Eye (tissue), 1 donor: Measurements from ENCODE around the gene SLC6A2.

Source experiments
- DNase-seq: peaks from one replicate; pipeline ENCODE4 v3.0.0-alpha.2; 2015

Gene SLC6A2

GRCh38 chr16:55647798-55648197, 8.0 kb upstream of the SLC6A2 start:
- DNase-seq, result no peak

DNA sequence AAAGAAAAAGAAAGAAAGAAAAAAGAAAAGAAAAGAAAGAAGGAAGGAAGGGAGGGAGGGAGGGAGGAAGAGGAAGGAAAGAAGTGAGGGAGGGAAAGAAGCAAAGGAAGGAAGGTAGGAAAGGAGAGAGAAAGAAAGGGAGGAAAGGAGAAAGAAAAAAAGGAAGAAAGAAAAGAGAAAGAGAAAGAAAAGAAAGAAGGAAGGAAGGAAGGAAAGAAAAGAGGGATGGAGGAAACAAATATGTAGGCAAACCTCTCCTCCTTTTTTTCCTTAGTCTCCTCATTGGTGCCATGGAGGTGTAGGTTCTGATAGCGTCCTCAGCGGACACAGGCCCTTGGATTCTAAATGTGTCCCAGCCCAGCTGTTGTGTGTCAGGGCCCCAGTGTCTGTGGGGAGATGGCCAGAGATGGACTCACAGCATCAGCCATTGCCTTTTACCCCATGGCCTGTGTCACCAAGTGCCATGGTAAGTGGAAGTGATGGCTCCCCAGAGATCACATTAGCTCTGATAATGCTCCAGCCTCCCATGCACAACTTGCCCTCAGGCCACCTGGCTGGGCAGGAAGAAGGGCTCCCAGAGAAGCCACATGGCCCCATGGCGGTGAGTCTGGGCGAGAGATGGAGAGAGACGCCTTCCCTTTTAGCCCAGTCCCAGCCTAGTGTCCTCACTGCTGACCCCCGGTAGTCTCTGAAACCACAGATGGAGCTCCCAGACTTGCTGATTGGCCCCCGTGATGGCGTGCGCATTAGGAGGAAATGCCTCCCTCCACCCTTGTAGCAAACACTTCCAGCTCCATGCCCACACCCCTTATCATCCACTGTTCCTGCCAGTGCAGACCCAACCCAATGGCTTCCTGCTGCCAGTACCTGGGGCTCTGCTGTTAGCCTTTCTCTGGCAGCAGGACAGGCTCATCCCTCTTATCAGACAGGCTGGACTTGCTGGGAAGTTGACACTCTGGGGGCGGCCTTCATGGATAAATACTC, 3.7 kb upstream of the SLC6A2 start:
- DNase-seq, result peak; percentile 67

- no peak for DNase-seq
Observed at GRCh38 chr16:55653106-55653505, 2.7 kb upstream of the SLC6A2 start.

DNA sequence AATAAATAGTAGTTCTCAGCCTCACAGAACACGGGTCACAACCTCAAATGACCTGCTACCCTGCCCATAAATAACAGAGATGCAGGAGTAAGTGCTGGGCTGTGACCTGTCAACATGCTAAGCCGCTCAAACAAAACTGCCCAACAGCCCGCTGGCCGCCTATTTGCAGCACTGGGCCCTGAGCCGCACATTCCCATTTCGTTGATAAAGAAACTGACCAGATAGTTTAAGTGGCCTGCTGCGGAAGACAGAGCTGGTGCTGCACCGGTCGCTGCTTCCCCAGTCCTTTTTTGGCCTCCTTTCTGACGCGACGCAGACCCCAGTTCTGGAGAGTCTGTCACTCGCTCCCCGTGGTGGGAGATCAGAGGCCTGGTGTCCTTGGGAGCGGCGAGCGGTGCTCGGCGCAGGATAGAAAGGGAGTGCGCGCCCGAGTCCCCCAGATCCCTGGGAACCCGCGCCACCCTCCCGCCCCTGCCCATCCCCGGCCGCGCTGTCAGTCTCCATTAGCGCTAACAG, 349 bp upstream of the SLC6A2 start:
- no peak for DNase-seq

DNA sequence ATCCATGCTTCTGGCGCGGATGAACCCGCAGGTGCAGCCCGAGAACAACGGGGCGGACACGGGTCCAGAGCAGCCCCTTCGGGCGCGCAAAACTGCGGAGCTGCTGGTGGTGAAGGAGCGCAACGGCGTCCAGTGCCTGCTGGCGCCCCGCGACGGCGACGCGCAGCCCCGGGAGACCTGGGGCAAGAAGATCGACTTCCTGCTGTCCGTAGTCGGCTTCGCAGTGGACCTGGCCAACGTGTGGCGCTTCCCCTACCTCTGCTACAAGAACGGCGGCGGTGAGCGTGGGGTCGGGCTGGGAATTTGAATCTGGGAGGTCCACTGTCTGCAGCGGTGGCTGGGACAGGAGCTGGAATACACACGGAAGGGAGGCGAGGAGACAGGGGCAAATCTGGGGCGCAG, 904 bp downstream of the SLC6A2 start:
- DNase-seq, result no peak

GRCh38 chr16:55657616-55658015, 1.8 kb downstream of the SLC6A2 start:
- no peak for DNase-seq

DNA sequence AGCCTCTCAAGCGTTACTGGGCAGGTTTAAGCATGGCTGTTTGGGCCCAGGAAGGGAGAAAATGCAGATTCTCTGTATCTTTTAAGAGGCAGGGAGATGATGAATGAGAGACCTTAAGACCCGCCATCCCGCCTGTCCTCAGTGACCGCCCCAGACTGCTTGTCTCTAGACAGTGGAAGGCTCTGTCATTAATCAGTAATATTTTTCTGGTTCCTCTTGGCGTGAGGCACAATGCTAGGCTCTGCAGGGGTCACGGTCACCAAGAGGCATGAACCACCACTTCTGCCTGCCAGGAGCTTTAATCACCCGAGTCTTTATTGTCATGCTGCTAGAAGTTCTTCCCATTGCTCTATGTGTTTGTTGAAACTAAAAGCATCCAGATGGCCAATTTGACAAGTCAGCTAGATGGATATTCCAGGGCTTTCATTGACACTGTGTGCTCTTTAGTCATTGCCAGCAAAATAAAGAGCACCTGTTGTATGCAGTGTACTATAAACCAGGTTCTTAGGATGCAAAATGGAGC, 3.2 kb downstream of the SLC6A2 start:
- DNase-seq, result no peak

- no peak for DNase-seq
Observed at GRCh38 chr16:55660026-55660425, 4.2 kb downstream of the SLC6A2 start.

- no peak for DNase-seq
Observed at GRCh38 chr16:55660828-55661227, 5.0 kb downstream of the SLC6A2 start.

GRCh38 chr16:55661941-55662643, 6.3 kb downstream of the SLC6A2 start:
- peak; percentile 66 for DNase-seq

DNA sequence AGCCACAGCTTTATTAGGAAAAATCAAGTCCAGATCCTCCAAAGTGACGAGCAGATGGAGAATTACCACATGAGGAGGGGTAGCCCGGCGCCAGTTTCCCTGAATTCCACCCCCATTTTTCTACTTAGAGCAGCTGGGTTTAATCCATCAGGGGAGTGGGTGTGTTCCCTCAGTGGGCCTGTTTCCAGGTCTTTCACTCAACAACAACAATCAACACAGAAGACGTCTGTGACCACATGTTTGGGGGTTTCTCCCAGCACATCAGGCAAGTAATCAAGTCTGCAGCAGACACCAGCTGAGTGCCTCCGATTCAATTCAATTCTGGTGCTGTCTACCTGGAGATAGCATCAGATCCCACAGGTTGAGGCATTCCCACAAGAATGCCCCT, 6.8 kb downstream of the SLC6A2 start:
- DNase-seq, result peak; percentile 84

GRCh38 chr16:55663225-55663624, 7.4 kb downstream of the SLC6A2 start:
- DNase-seq, result no peak

DNA sequence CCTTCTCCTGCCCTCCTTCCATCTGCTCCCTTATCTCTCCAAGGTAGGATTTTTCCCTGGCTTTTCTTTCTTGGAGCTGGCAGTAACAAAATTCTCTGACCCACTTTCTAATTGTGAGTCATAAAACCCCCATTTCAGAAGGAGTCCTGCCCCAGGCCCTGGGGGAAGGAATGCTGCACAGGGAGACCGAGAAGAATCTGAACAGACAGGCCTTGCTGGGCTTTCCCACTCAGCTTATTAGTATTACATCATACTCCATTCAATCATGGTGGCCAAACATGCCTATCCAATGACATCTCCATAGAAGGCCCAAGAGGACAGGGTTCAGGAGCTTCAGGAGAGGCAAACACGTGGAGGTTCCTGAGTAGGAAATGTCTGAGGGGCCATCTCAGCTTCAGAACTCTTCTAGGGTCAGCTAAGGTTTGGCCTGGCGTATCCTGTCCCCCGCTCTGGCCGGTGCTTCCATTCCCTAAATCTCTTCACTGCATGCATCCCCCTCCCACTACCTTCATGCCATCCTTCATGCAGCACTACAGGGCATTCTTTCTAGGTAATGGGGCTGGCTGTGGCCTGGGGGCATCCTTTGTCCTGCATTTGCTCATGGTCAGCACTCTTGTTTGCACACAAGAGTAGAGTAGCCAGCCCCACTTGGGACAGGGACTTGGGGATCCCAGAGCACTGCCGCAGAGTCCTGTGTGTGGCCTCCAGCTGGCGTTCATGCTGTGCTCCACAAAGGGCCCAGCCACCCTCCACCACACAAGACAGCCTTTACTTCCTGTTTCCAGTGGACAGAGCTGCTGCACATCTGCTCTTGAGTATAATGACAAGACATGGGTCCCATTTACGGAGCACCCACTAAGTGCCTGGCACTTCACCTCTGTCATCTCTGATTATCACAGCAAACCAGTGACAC, 8.2 kb downstream of the SLC6A2 start:
- DNase-seq, result peak; percentile 43

DNA sequence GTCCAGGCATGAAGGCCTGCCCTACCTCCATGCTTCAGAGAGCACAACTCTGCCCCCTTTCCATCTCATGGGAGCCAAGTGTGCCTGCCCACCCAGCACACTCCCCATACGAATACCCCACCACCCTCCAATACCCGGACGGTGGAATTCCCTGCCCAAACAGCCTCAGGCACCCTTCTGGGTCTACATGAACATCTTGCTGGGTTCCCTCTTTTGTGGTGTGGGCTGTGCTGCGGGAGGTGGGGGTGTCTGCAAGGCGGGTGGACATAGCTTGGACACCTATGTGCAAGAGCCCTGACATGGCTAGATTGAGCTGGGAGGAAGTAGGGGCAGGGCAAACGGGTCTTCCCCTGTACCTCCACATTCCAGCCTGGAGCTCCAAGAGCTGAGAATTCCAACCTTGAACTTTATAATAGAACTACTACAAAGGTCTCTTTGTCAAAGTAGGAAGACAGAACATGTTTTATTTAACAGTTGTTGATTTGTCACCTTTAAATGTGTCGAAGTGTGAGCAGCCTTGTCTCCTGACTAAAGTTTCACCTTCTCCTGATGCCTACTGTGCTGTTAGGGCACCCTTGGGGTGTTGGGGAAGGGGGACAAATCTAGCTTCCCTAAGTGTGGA, 9.1 kb downstream of the SLC6A2 start:
- DNase-seq, result no peak

DNA sequence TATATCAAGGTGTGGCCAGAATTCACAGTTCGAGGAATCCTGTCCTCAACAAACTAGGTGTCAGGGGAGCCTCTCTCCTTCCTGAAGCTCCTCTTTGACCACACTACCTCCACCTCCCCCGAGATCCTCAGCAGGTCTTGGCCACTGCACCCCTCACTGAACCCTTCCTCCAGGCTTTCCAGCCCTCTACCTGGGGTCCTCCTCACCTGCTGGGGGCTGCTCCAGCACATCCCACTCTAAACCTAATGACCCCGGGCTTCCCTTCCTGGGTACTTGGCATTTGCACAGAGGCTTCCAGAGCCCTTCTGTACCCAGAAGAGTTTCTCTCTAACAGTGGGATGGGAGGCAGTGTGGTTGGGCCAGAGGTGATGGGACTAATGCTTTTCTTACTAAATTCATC, 9.7 kb downstream of the SLC6A2 start:
- no peak for DNase-seq

GRCh38 chr16:55666012-55666411, 10.2 kb downstream of the SLC6A2 start:
- no peak for DNase-seq

- DNase-seq, result no peak
Observed at GRCh38 chr16:55667753-55668152, 12.0 kb downstream of the SLC6A2 start.

- DNase-seq, result no peak
Observed at GRCh38 chr16:55668340-55669281, 12.8 kb downstream of the SLC6A2 start.

- DNase-seq, result peak; percentile 65
Observed at GRCh38 chr16:55671206-55671973, 15.6 kb downstream of the SLC6A2 start.

DNA sequence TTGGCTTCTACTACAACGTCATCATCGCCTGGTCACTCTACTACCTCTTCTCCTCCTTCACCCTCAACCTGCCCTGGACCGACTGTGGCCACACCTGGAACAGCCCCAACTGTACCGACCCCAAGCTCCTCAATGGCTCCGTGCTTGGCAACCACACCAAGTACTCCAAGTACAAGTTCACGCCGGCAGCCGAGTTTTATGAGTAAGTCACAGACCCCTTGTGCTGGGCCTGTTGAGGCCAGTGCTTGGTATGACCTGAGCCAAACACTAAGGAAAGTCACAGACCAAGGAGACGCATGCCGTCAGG, 16.1 kb downstream of the SLC6A2 start:
- no peak for DNase-seq
